GM21447 (cell line): ENCODE measurements around the gene PCBP4.
"Not testable (repeated sequence)": the region's sequence is repeated elsewhere in the genome, so short reads cannot be mapped to it uniquely, and the experiment has no call there.

Source experiments
- ATAC-seq: cut with Tn5 transposase; IDR thresholded peaks from one replicate; pipeline ENCODE4 v1.9.1; 2021; ENCODE audit not compliant: unreplicated experiment

PCBP4 gene

DNA sequence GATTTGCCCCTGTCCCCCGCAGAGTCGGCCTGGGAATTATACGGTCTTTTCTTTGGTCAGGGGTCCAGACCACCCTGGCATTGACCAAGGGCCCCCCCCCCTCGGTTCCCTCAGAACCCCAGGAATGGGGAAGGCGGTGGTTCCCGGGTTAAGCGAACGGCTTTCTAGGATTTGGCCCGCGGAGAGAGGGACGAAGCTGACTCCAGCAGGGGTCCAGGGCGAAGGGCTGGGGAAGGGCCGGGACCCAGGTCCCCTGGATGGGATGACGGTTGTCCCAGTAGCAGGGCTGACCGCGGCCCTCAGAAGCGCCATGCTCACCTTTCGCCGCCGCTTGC is 25.8 kb downstream of the PCBP4 start:
- no peak for ATAC-seq

DNA sequence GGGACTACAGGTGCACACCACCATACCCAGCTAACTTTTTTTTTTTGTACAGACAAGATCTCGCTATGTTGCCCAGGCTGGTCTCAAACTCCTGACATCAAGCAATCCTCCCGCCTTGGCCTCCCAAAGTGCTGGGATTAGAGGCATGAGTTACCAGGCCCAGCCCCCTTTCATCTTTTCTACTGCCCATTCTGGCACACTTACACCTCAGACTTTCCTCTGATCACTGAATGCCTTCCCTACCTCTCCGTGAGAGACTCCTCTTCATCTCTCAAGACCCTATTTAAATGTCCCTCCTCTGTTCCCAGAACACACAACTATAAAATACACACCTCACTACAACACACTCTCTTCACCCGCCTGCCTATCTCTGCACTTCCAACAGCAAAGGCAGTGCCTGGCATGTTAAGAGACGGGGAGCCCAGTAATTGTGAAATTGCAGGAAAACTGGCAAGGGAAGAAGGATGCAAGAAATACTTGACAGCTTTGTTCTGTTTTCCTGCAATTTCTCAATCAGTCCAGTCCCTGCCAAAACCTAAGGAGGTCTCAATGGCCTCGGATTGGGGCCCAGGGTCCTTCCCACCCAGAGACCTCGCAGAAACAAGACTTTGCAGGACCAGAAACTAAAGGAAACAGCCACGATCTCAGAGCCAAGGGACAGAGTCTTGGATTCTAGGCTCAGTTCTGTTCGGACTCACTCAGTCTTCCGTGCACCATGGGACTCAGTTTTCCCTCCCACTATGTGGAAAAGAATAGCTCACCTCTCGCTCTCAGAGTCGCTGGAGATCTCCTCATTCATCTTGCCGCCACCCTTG is 26.4 kb downstream of the PCBP4 start:
- ATAC-seq: no peak

GRCh38 chr3:51938780-51939425 is 28.4 kb downstream of the PCBP4 start:
- ATAC-seq: no peak

GRCh38 chr3:51937611-51938450 is 29.4 kb downstream of the PCBP4 start:
- ATAC-seq: no peak

- no peak for ATAC-seq
Observed at GRCh38 chr3:51937014-51937413, 30.2 kb downstream of the PCBP4 start.

- ATAC-seq: no peak
Observed at GRCh38 chr3:51935886-51936755, 31.1 kb downstream of the PCBP4 start.

DNA sequence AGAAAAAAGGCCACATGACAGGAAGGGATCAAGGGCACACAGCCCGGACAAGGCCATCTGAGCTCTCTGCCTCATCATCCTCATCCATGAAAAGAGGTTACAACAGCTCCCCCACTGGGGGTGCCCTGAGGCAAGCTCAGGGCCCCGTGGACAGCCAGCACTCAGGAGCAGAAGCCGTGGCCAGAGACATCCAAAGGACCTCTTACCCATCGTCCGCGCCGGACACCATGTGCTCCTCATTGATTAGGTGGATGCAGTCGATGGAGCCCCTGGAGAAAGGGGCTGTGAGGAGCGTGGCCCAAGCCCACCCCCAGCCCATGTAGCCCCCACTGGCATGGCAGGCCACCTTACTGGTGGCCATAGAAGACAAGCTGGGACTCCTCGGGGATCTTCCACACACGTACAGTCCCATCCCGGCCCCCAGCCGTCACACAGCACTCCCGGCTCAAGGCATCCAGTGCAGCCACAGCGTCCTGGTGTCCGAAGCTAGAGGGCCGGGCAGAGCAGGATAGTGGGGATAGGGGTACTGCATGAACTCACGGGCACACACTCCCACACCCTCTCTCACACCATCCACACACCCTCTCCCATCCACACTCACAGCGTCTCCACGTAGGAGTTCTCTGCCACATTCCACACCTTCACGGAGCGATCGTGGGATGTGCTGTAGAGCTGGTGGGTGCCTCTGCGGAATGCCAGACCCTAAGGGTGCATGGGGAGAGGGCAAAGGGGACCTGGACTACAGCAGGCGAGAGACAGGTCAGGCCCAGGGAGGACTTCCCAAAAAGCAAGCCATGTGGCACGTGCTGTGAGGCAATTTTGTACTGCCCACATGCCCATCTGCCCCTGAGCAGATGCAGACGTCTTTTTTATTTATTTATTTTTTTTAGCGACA is 32.0 kb downstream of the PCBP4 start:
- no peak for ATAC-seq

DNA sequence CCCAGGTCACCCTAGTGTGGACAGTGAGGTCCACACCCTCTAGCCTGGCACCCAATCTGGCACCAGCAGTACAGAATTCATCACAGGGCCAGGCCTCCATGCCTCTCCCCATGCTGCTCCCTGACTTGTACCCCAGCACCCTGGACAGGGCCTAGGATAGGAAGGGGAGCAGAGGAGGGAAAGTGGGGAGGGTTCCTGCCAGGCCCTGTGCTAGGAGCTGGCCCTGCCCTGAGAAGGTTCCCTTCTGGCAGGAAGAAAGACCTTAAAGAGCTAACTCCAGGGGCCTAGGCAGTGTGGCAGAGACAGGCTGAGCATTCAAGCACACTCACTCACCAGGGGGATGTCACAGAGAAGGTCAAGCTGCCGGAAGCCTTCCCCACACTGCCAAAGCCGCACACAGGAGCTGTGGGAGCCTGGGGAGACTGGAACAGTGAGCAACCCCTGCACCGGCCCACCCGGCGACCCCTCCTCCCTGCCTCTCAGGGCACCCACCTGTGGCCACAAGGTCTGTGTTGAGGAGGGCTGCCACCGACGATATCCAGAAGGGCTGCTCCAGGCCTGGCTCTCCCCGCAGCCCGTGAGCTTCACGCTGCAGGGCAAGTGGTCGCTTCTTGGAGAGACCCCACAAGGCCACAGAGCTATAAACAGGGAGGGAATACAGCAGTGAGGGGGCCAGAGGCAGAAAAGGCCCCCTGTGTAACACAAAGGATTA is 33.0 kb downstream of the PCBP4 start:
- no peak for ATAC-seq

GRCh38 chr3:51933471-51934138 is 33.6 kb downstream of the PCBP4 start:
- ATAC-seq: no peak

- no peak for ATAC-seq
Observed at GRCh38 chr3:51932471-51933370, 34.5 kb downstream of the PCBP4 start.

DNA sequence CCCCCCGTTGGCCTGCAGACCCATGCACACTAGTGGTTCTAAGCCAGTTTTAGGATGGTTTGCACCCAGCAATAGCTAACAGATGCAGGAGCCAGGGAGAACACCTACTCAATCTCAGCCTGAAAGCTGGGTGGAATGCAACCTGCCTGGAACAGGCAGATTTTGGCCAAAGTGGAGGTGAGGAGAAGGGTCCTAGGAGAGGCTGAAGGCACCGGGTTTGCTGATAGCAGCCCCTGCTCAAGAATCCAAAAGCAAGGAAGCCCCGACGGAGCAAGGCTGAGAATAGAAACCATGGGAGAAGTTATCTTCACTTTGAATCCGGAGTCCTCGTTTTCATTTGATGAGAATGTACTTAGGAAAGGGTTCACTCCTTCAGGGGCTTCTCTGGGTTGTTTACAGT is 35.5 kb downstream of the PCBP4 start:
- no peak for ATAC-seq

GRCh38 chr3:51930439-51930838 is 36.8 kb downstream of the PCBP4 start:
- ATAC-seq: no peak

DNA sequence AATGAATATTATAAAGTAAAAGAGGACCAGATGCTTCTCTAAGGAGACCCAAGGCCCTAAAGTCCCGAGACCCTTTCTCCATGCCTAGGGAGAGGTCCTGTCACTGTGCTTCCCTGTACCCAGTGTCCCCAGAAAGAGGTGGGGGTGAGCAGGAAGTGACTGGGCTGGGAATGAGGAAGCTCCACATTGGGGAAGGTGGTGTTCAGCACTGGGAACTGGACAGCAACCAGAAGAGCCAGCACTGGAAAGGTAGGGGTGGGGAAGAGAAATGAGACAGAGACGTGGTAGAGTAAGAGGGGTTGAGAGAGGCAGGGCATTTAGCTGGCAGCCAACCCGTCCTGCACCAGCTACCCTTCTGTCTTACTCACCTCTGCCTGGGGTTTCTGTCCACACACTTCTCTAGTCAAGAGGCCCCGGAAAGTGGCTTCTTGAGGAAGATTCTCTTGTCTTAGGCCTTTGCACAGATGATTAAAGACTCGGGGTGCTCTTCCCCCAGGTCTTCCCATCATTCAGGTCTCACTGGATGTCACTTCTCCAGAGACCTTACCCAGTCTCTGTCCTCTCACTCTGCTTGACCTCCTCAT is 37.7 kb downstream of the PCBP4 start:
- no peak for ATAC-seq

DNA sequence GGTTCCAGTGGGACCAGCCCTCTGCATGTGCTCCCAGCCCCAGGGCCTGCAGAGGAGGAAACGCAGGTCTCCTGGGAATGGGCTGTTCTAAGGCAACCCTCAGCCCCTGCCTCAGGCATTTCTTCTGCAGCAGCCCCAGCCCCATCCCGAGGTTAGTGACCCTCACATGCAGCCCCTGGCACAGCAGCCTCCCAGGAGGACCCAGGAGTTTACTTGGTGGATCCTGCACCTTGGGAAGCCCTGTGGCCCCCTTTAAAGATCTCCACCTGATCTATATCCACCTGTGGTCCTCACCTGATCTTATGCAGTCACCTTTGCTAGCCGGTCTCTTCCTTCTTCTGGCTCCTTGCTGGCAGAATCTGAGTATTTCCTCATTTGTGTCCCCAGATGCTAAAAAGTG is 38.3 kb downstream of the PCBP4 start:
- ATAC-seq: not testable (repeated sequence)

GRCh38 chr3:51928438-51928837 is 38.8 kb downstream of the PCBP4 start:
- no peak for ATAC-seq

- no peak for ATAC-seq
Observed at GRCh38 chr3:51927061-51927977, 39.9 kb downstream of the PCBP4 start.
